Activated CD8-positive, alpha-beta memory T cell treated with anti-CD3 and anti-CD28 coated beads, Interleukin-2, amount 50 U/mL, for 1 hour (primary cell): ENCODE measurements around the gene TMEM121.

ENCODE experiments used
- DNase-seq: peaks from one replicate; pipeline ENCODE4 v3.0.0-alpha.2; 2020; ENCODE audit errors: extremely low read depth

TMEM121 gene

GRCh38 chr14:105487449-105487985 lies 38.9 kb upstream of the TMEM121 start:
- no peak for DNase-seq

DNA sequence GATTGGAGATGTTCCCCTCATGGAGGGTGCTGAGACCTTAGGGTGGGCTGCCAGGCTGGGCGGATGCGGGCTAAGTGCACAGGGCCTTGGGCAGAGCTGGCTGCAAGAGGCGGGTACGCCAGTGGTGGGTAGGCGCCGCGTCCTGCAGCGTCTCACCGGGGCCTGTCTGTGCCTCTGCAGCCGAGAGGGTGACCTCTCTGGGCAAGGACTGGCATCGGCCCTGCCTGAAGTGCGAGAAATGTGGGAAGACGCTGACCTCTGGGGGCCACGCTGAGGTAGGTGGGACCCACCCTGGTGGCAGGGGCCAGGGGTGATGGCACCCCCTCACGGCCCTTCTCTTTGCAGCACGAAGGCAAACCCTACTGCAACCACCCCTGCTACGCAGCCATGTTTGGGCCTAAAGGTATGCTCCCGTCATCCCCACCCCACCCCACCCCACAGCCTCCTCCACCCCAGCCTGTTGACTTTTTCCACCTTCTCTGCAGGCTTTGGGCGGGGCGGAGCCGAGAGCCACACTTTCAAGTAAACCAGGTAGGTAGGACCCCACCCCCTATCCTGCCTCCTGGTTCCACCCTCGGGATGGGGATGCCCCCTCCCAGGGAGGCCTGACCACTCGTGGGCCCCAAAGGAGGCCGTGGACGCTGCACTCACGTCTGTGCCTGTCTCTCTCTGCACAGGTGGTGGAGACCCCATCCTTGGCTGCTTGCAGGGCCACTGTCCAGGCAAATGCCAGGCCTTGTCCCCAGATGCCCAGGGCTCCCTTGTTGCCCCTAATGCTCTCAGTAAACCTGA lies 38.2 kb upstream of the TMEM121 start:
- no peak for DNase-seq

GRCh38 chr14:105488781-105489541 lies 37.4 kb upstream of the TMEM121 start:
- no peak for DNase-seq

DNA sequence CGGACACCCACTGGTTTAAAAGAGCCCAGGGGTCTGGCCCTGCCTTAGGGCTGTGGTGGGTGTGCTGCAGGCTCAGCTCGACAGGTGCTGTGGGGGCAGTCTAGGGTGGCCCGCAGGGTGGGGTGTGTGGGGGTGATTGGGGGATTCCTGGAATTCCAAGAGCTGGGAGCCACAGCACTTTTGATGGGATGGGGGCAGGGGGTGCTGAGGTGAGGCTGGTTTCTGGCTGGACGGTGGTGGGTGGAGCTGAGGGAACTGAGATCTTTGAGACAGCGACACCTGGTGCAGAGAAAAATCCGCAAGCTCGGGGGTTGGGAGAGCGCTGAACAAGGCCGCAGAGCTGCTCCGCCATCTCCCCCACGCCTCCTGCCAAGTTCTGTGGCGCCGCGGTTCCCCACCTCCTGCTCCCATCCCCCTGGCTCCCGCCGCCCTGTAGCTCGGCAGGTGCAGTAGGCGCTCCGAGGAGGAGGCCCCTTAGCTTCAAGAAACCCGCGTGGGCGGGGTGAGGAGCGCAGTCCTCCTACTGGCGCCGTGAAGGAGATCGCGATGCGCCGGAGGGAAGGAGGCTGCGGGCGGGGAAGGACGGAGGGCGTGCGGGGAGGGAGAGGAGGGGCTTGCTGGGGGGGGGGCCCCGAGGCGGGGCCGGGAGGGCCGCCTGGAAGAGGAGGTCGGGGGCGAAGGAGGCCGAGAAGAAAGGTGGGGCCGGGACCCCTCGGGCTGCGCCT lies 36.7 kb upstream of the TMEM121 start:
- peak; percentile 91 for DNase-seq

- no peak for DNase-seq
Observed at GRCh38 chr14:105490267-105490571, 36.2 kb upstream of the TMEM121 start.

- DNase-seq = peak; percentile 99
Observed at GRCh38 chr14:105490572-105491365, 35.6 kb upstream of the TMEM121 start, which contains the start of gene TEDC1. Gene TEDC1 (plus strand): TSS chr14:105491246. CDS start chr14:105491376, 130 bp downstream.

- DNase-seq = no peak
Observed at GRCh38 chr14:105491366-105491973, 34.9 kb upstream of the TMEM121 start.

GRCh38 chr14:105492031-105492970 lies 34.1 kb upstream of the TMEM121 start:
- DNase-seq = no peak

DNA sequence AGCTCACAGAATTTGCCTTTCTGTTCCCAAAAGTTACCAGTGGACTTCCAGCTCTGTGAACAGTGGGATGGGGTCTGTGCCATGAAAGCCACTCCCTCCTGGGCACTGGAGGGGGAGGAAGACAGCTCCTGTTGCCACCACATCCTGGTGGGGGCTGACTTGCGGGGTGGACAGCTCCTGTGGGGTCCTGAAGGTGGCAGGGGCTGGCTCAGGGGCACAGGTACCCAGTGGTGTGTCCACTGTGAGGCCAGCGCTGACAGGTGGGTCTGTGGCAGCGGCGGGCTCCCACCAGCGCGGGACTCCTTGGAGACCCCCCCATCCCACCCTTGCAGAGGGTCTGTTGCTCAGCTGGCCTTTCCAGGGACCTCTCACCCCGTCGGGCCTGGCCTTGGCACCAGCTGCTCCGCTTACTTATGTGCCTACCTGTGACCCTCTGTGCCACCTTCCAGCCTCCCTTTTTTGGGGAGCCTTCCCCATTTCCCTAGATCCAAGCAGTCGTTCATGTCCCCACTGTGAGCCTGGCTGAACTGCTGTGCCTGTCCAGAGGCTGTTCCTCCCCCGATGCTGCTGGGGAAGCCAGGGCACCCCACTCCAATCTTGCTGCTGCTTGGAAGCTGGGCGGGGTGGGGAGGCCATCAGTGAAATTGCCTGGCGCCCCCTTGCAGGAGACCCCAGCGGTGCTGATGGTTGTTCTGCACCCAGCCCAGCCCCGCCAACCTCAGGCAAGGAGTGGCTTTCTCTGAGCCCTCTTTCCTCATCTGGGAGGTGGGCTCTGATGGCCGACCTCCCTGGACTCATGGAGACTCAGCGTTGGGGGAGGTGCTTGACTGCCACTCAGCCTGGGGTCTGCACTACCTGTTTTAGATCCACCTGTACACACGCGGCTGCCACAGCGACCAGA lies 33.2 kb upstream of the TMEM121 start:
- DNase-seq = no peak

- DNase-seq = no peak
Observed at GRCh38 chr14:105493921-105494605, 32.3 kb upstream of the TMEM121 start.

- DNase-seq = no peak
Observed at GRCh38 chr14:105494606-105494929, 31.8 kb upstream of the TMEM121 start.

GRCh38 chr14:105495101-105495989 lies 31.0 kb upstream of the TMEM121 start:
- DNase-seq = no peak

DNA sequence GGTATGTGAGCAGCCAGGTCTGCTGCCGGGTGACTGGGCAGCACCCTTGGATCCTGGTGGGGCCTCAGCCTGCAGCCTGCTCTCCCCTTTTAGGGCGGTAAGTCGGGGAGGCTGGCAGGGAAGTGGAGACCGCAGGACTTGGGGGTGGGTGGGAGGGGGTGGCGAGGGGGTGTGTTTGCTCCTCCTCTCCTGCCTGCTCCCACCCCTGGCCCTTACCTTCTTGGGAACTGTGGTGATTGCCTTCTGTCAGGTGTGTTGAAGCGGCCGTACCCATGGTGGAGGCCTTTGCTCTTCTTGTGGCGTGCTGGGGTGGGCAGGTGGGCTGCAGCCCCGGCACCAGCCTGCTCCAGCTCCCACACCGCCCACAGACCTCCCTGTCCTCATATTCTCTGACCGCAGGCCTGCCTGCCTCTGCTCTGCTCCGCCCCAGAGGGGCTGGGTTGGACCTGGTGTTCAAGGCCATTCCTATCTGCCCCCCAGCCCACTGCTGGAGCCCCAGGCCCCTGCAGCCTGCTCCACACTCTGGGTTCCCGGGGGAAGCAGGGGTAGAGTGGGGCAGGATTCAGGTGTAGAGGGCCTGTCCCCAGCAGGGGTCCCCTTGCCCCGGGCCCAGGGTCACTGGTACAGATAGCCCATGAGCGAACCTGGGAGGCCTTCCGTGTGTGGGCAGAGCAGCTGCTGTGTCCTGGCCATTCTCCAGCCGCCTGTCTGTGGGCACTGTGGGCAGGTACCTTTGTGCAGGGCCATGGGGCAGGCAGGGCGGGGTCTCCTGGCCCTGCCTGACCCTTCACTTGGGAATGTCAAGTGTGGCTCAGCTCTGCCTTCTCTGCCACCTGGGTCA lies 30.2 kb upstream of the TMEM121 start:
- DNase-seq = no peak

DNA sequence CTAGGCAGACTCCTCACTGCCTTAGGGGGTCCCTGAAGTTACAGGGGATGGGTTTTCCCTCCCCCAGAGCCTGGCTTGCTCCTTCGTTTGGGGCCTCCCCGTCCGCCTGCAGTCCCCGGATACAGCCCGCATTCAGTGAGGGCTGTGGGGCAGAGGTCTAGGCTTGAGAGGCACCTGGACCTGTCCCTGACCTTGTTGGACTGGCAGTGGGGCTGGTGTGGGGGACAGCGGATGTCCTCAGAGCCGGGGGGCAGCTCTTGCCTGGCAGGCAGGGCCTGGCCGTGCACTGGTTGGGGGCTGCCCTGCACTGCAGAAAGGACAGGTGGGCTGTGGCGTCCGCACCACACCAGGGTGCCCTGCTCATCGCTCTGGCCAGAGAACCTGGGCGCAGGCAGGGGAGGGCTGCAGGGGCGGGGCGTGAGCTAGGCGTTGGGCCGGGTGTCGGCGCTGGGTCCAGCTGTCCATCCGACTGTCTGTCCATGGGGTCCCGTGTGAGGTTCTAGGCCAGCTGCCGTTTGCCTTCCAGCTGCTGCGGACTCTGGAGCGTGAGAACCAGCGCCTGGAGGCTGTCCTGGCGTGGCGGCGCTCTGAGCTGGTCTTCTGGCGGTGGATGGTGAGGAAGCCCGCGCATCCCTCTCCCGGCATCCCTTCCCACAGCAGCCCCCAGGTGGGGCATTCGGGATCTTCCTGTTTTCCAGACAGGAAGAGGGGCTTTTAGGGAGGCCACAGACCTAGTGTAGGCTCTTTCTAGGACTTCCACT lies 29.4 kb upstream of the TMEM121 start:
- DNase-seq = no peak

DNA sequence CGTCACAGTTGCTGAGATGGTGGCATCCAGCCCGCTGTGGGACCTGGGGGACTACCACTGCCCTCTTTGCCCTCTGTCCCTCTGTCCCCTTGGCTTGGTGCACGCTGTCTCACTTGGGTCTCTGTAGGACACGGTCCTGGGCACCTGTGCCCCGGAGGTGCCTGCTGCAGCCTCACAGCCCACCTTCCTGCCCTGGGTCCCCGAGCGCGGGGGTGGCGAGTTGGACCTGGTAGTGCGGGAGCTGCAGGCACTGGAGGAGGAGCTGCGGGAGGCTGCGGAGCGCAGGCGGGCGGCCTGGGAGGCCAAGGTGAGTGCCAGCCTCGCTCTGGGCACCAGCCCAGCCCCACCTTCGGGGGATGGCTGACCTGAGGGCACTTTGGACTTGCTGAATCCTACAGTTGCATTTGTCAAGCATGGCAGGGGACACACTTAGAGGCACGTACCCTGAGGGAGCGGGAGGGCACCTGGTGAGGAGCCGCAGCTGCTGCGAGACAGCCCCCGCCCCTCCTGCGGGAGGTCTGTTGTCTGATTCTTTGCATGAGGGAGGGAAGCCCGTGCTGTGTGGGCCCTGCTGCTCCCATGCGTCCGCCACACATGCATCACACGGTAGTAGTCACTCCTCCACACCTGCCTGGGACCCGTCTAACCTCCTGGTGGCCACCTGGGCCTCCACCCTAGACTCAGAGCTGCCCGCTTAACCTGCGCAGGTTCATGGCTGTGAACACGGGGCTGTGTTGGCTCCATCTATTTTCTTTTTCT lies 28.5 kb upstream of the TMEM121 start:
- no peak for DNase-seq
